GM23338 (cell line): ENCODE results near the gene PPP4R3C. TPM values are rescaled to one million over a fixed set of nuclear protein-coding genes. Genes with fewer than 3 reads are reported as not detected.

Source experiments
- ATAC-seq: fragments of 200-7000 bp; cut with Tn5 transposase; 3 replicates; pipeline ENCODE4 v1.9.1; 2020
- DNase-seq: peaks from one replicate; pipeline ENCODE4 v3.0.0-alpha.2; 2015; ENCODE audit warnings: low spot score
- H2AFZ ChIP-seq: fragments of 200-600 bp; sonication (generic); 2 replicates; pipeline ENCODE4 v1.8.0; 2016; ENCODE audit warnings: antibody characterized with exemption, mild to moderate bottlenecking, moderate library complexity
- H3F3A ChIP-seq: fragments of 200-600 bp; sonication (generic); replicated peaks from 2 replicates; pipeline ENCODE4 v1.8.0; 2017; ENCODE audit warnings: antibody characterized with exemption, mixed run types, low read depth
- H3K27ac ChIP-seq: fragments of 200-600 bp; sonication (generic); 2 replicates; pipeline ENCODE4 v1.6.1; 2016; ENCODE audit warnings: low read depth
- H3K27me3 ChIP-seq: fragments of 200-600 bp; sonication (generic); 2 replicates; pipeline ENCODE4 v1.8.0; 2016; ENCODE audit warnings: mild to moderate bottlenecking, mixed run types, moderate library complexity; ENCODE audit not compliant: insufficient read depth
- H3K36me3 ChIP-seq: fragments of 200-600 bp; sonication (generic); 2 replicates; pipeline ENCODE4 v1.8.0; 2016; ENCODE audit warnings: mild to moderate bottlenecking; ENCODE audit not compliant: insufficient read depth
- H3K4me1 ChIP-seq: fragments of 200-600 bp; sonication (generic); 2 replicates; pipeline ENCODE4 v1.8.0; 2016; ENCODE audit warnings: mild to moderate bottlenecking, moderate library complexity; ENCODE audit not compliant: insufficient read depth
- H3K4me2 ChIP-seq: fragments of 200-600 bp; sonication (generic); 2 replicates; pipeline ENCODE4 v1.7.1; 2017; ENCODE audit warnings: mixed run types
- H3K4me3 ChIP-seq: fragments of 200-600 bp; sonication (generic); 2 replicates; pipeline ENCODE4 v1.6.1; 2016; ENCODE audit warnings: mixed run types
- H3K79me2 ChIP-seq: fragments of 200-600 bp; sonication (generic); replicated peaks from 2 replicates; pipeline ENCODE4 v1.8.0; 2017; ENCODE audit warnings: mild to moderate bottlenecking; ENCODE audit not compliant: insufficient read depth
- H3K9me2 ChIP-seq: fragments of 200-600 bp; sonication (generic); 2 replicates; pipeline ENCODE4 v1.8.0; 2017; ENCODE audit not compliant: insufficient read depth
- H4K20me1 ChIP-seq: fragments of 200-600 bp; sonication (generic); replicated peaks from 2 replicates; pipeline ENCODE4 v1.8.0; 2017; ENCODE audit warnings: mild to moderate bottlenecking; ENCODE audit not compliant: insufficient read depth
- H3K27ac Mint-ChIP-seq: 2 replicates; pipeline ENCODE4 v1.8.0; 2020; ENCODE audit warnings: inconsistent platforms, mild to moderate bottlenecking, moderate library complexity, mixed read lengths
- H3K27me3 Mint-ChIP-seq: 3 replicates; pipeline ENCODE4 v1.8.0; 2022; ENCODE audit warnings: low read depth, mild to moderate bottlenecking, moderate library complexity, mixed read lengths, inconsistent platforms; ENCODE audit not compliant: insufficient read depth, poor library complexity
- H3K36me3 Mint-ChIP-seq: 3 replicates; pipeline ENCODE4 v1.8.0; 2021; ENCODE audit warnings: low read depth, mild to moderate bottlenecking, inconsistent platforms, moderate library complexity, mixed read lengths
- H3K4me1 Mint-ChIP-seq: 3 replicates; pipeline ENCODE4 v1.8.0; 2020; ENCODE audit warnings: mild to moderate bottlenecking, inconsistent platforms, mixed read lengths
- H3K4me3 Mint-ChIP-seq: 3 replicates; pipeline ENCODE4 v1.8.0; 2021; ENCODE audit warnings: moderate library complexity, mild to moderate bottlenecking, inconsistent platforms, mixed read lengths
- H3K9me3 Mint-ChIP-seq: 3 replicates; pipeline ENCODE4 v1.8.0; 2020; ENCODE audit warnings: moderate library complexity, mild to moderate bottlenecking, inconsistent platforms, mixed read lengths
- CREB1 ChIP-seq: fragments of 250-450 bp; sonication (Bioruptor Pico); IDR thresholded peaks from 2 replicates; pipeline ENCODE4 v1.5.0; 2020; ENCODE audit warnings: low read depth, mild to moderate bottlenecking, moderate library complexity
- EZH2 ChIP-seq: fragments of 200-600 bp; sonication (generic); IDR thresholded peaks from one replicate; pipeline ENCODE4 v1.8.0; 2017; ENCODE audit warnings: antibody characterized with exemption, mild to moderate bottlenecking, low read depth; ENCODE audit not compliant: unreplicated experiment
- JUNB ChIP-seq: IDR thresholded peaks from one replicate; pipeline ENCODE4 v1.6.1; 2016; ENCODE audit warnings: antibody characterized with exemption; ENCODE audit not compliant: unreplicated experiment
- POLR2AphosphoS5 ChIP-seq: IDR thresholded peaks from 2 replicates; pipeline ENCODE4 v1.6.1; 2016; ENCODE audit warnings: antibody characterized with exemption, low read depth
- ZNF331 ChIP-seq: fragments of 250-450 bp; sonication (Bioruptor Pico); IDR thresholded peaks from 2 replicates; pipeline ENCODE4 v1.5.0; 2020; ENCODE audit warnings: low read depth, mild to moderate bottlenecking, moderate library complexity
- polyA plus RNA-seq: library from polyadenylated mRNA; unstranded; fragments of >200 nt; fragmentation: Nextera tagmentation; extraction: Ambion mirVana; gene quantifications from 2 replicates; pipeline ENCODE4 v1.2.1, GENCODE V29; 2016
- total RNA-seq: library from RNA; depleted of rRNA; stranded (reverse); fragments of >200 nt; shearing (Covaris generic); gene quantifications from 2 replicates; pipeline ENCODE4 v1.2.3, GENCODE V29; 2014; rRNA removed

The PPP4R3C gene
- total and polyA plus RNA-seq, 2 experiments from 2014 or later, result not detected

GRCh38 chrX:27435031-27435430 lies 28.1 kb downstream of the PPP4R3C start:
- TF ChIP-seq JUNB (no peak), POLR2AphosphoS5 (no peak), ZNF331 (CRISPR knock-in tag) (no peak), CREB1 (no peak), EZH2 (no peak)
- no peaks in the 10 kb centered on the region for H4K20me1 ChIP-seq
- no peaks in the 10 kb centered on the region for H3K9me3 Mint-ChIP-seq
- H3K36me3 Mint-ChIP-seq, result no peaks in the 10 kb centered on the region
- H3K4me1 ChIP-seq, result no peaks in the 10 kb centered on the region
- no peak overlapping the region for H3K27ac Mint-ChIP-seq
- no peak overlapping the region for H3K27ac ChIP-seq
- H3K9me2 ChIP-seq, result no peaks in the 10 kb centered on the region
- no peaks in the 10 kb centered on the region for H3F3A ChIP-seq
- H2AFZ ChIP-seq, result no peak overlapping the region
- no peaks in the 10 kb centered on the region for H3K27me3 ChIP-seq
- no peaks in the 10 kb centered on the region for H3K4me1 Mint-ChIP-seq
- H3K4me3 Mint-ChIP-seq, result no peak overlapping the region
- no peaks in the 10 kb centered on the region for H3K27me3 Mint-ChIP-seq
- DNase-seq (no peak), ATAC-seq (no peak)
- no peaks in the 10 kb centered on the region for H3K36me3 ChIP-seq
- no peak overlapping the region for H3K4me2 ChIP-seq
- H3K4me3 ChIP-seq, result no peak overlapping the region
- H3K79me2 ChIP-seq, result no peaks in the 10 kb centered on the region

Other genes starting within 250 kb of the PPP4R3C start
- gene DCAF8L2, start 127.0 kb upstream of the PPP4R3C start, total RNA-seq, result not detected in 2 replicates
- gene DCAF8L2, start 127.0 kb upstream of the PPP4R3C start, polyA plus RNA-seq, result not detected in 2 replicates